Spleen (tissue), 7 donors: ENCODE results near the gene SLC12A3.

ENCODE experiments used
- CTCF ChIP-seq, 11 experiments: fragments of 200-600 bp in 7 of 11; fragments of 450-650 bp in 4 of 11; sonication (generic) in 4 of 11; IDR thresholded peaks in 8 of 11; conservative IDR thresholded peaks in 3 of 11; 1 replicate in 7 of 11; 2 replicates in 4 of 11; pipeline versions ENCODE4 v1.4.0 to v1.8.0; 2016 to 2021; ENCODE audit warnings: antibody characterized with exemption in 11 of 11, inconsistent platforms in 4 of 11, mild to moderate bottlenecking in 1 of 11
- POLR2AphosphoS5 ChIP-seq, 3 donors: sonication (generic); formaldehyde crosslinking; IDR thresholded peaks; one replicate each; pipeline ENCODE4 v1.5.1; 2017; ENCODE audit warnings: antibody characterized with exemption in 3 of 3
- donor health status: DM: no; HTN: no; CAD: no; lungs with moderate emphysema.
- donor health status: DM: no; HTN: no; CAD: no.
- donor health status: DM: no; HTN: no; CAD: no.

- TF ChIP-seq CTCF (IDR thresholded peaks at IDR 0.05 in 8 of 11, conservative IDR thresholded peaks at IDR 0.05 in 3 of 11): no peak
- no peak for TF ChIP-seq POLR2AphosphoS5 (IDR thresholded peaks at IDR 0.05)
Measured at GRCh38 chr16:56877486-56878182, 12.6 kb downstream of the SLC12A3 start.
